MG63 (cell line): Measurements from ENCODE around the gene EPHB6. TPM values are rescaled to one million over a fixed set of nuclear protein-coding genes. Genes with fewer than 3 reads are reported as not detected.

Experiments used
- DNase-seq: peaks from one replicate; pipeline ENCODE4 v3.0.0-alpha.2; 2020
- H3K27me3 ChIP-seq: fragments of 250-450 bp; sonication (Bioruptor Pico); 2 replicates; pipeline ENCODE4 v1.5.1; 2020; ENCODE audit warnings: mild to moderate bottlenecking, moderate library complexity
- H3K36me3 ChIP-seq: fragments of 250-450 bp; sonication (Bioruptor Pico); 2 replicates; pipeline ENCODE4 v1.5.1; 2020; ENCODE audit warnings: mild to moderate bottlenecking, moderate library complexity
- H3K4me3 ChIP-seq: fragments of 250-450 bp; sonication (Bioruptor Pico); 2 replicates; pipeline ENCODE4 v1.5.1; 2020; ENCODE audit warnings: mild to moderate bottlenecking, moderate library complexity
- H3K9me3 ChIP-seq: fragments of 250-450 bp; sonication (Bioruptor Pico); 2 replicates; pipeline ENCODE4 v1.5.1; 2020; ENCODE audit warnings: mild to moderate bottlenecking, moderate library complexity
- total RNA-seq: library from RNA; depleted of rRNA; stranded (reverse); fragments of >200 nt; shearing (Covaris generic); gene quantifications from 2 replicates; pipeline ENCODE4 v1.2.3, GENCODE V29; 2014; ENCODE audit warnings: low replicate concordance

Gene EPHB6
- total RNA-seq, 1 experiment from 2014 or later = 3.6 TPM

GRCh38 chr7:142819530-142819929 lies 35.3 kb upstream of the EPHB6 start:
- peaks cover 5% of the 10 kb centered on the region; the same call in 1 of the 2 replicates for H3K27me3 ChIP-seq
- H3K36me3 ChIP-seq = no peaks in the 10 kb centered on the region
- H3K4me3 ChIP-seq = no peak overlapping the region
- DNase-seq = no peak
- no peaks in the 10 kb centered on the region; the same call in 1 of the 2 replicates for H3K9me3 ChIP-seq

GRCh38 chr7:142822714-142823113 lies 32.2 kb upstream of the EPHB6 start:
- no peak overlapping the region for H3K4me3 ChIP-seq
- peaks cover 5% of the 10 kb centered on the region; the same call in 1 of the 2 replicates for H3K27me3 ChIP-seq
- no peaks in the 10 kb centered on the region for H3K36me3 ChIP-seq
- H3K9me3 ChIP-seq = no peaks in the 10 kb centered on the region; the same call in 1 of the 2 replicates
- no peak for DNase-seq

DNA sequence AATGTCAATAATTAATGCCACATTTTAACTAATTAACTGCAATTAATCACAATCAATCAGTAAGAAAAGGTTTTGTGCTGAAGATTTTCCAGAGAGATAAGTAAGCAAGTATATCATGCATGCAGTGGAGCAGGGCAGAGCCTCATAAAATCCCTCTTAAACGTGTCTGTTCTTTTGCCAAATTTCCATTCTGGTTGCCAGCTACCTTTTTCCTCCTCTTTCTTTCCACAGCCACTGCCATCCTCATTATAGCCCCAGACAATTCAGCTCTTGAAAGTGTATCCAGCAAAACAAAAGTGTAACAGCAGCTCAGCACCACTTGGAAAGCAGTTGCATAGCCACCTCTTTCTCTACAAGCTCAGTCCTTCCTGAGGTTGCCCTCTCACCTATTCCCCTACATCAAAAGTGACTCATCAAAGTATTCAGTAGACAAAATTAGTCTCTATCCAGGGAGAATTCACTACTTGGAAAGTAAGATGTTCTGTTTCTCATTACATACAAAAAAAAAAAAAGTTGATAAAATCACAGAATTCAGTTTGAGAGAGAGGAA lies 26.9 kb upstream of the EPHB6 start:
- no peak overlapping the region for H3K4me3 ChIP-seq
- no peaks in the 10 kb centered on the region; the same call in 1 of the 2 replicates for H3K27me3 ChIP-seq
- H3K36me3 ChIP-seq = no peaks in the 10 kb centered on the region
- DNase-seq = no peak
- H3K9me3 ChIP-seq = no peaks in the 10 kb centered on the region; the same call in 1 of the 2 replicates

GRCh38 chr7:142832417-142832816 lies 22.5 kb upstream of the EPHB6 start:
- H3K36me3 ChIP-seq = no peaks in the 10 kb centered on the region
- no peak overlapping the region for H3K4me3 ChIP-seq
- no peaks in the 10 kb centered on the region for H3K27me3 ChIP-seq
- H3K9me3 ChIP-seq = no peaks in the 10 kb centered on the region
- DNase-seq = no peak

DNA sequence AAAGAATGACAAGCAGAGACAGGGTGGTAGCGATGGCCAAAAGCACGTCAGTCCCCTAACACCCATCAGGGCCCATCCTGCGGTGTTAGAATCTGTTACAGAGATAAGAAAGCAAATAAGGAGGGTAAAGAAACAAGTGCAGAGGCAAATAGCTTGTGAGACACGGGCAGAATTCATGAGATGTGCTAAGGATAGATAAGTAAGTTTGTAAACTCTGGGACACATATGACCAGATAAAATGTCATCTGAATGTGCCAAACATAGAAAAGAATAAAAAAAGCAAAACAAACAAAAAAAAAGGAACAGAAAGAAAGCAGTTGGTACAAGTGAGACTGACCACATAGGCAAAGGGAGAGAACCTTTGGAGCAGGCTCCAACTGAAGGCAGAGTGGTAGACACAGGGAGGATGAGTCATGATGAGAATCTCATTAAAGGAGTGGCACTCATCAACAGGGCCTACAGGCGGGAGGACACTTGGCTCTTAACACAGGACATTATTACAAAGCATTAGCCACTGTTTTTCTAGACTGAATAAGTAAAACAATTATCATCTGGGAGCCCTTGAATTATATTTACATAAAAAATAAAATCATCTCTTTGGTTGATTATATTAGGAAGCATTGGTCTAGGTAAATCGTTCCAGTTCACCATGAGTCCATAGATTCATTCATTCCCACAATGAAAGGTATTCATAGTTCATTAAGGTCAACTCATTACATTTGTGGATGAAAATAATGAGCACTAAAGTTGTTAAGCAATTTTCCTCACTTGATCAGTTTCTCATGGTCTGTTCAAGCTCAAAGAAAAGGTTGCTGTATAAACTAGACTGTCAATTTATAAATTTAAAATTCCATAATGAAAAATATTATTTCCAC lies 21.5 kb upstream of the EPHB6 start:
- Histone ChIP-seq H3K4me3 (no peak overlapping the region), H3K27me3 (no peaks in the 10 kb centered on the region), H3K9me3 (no peaks in the 10 kb centered on the region), H3K36me3 (no peaks in the 10 kb centered on the region)
- no peak for DNase-seq

- Histone ChIP-seq H3K27me3 (no peaks in the 10 kb centered on the region), H3K9me3 (no peaks in the 10 kb centered on the region), H3K4me3 (no peak overlapping the region), H3K36me3 (no peaks in the 10 kb centered on the region)
- DNase-seq = no peak
These were observed 19.4 kb upstream of the EPHB6 start for GRCh38 chr7:142835487-142835886.

DNA sequence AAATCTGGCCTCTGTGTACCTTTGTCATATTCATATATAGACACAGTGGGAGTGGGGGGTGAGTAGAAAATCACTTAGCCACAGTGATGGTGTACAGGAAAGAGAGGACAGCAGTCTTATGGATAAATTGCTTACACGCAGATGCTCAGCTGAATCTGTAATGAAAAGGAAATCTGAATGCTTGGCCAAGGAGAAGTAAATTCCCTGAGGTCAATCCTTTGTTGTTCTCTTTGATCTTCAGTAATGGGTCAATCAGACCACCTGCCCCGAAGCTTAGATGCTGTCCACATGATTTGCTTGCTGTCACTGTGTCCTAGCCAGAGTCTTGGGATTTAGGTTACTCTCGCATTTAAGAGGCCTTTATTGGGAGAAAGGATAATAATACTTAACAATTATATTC lies 18.4 kb upstream of the EPHB6 start:
- H3K36me3 ChIP-seq = no peaks in the 10 kb centered on the region
- H3K4me3 ChIP-seq = no peak overlapping the region
- H3K9me3 ChIP-seq = no peaks in the 10 kb centered on the region
- H3K27me3 ChIP-seq = no peaks in the 10 kb centered on the region
- no peak for DNase-seq

DNA sequence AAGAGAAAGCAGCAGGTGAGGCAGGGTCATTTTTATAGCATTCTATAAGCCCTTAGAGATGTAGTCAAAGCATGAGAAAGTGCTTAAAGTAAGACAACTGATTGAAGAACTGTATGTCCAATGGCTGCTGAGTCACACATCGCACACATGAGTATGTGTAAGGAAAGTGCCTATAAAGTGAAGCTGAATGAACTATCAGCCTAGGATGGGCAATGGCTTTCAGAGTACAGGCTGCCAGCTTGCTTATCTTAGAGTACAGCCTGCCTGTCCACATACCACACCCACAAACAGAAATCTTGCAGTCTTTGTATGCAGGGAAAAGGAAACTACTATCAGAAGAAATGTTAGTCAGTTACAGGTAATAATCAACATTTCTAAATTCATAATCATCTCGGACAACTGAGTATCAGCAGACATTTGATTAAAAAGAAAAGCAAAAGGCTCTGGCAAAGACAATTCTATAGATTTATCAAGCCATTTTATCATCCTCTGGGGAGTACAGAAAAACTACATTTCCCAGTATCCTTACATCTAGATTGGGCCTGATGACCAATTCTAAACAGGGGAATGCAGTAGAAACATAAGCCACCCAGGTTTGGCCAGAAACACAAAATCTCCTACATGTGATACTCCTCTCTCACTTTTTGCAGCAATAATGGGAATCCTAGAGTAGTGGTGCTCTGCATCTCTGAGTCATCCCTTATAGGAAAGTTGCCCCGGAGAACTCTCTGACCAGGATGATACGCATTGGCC lies 16.2 kb upstream of the EPHB6 start:
- no peaks in the 10 kb centered on the region for H3K36me3 ChIP-seq
- no peak overlapping the region for H3K4me3 ChIP-seq
- DNase-seq = no peak
- H3K9me3 ChIP-seq = no peaks in the 10 kb centered on the region
- no peaks in the 10 kb centered on the region for H3K27me3 ChIP-seq

GRCh38 chr7:142842251-142842766 lies 12.6 kb upstream of the EPHB6 start:
- DNase-seq = no peak
- Histone ChIP-seq H3K36me3 (no peaks in the 10 kb centered on the region), H3K9me3 (no peaks in the 10 kb centered on the region)

DNA sequence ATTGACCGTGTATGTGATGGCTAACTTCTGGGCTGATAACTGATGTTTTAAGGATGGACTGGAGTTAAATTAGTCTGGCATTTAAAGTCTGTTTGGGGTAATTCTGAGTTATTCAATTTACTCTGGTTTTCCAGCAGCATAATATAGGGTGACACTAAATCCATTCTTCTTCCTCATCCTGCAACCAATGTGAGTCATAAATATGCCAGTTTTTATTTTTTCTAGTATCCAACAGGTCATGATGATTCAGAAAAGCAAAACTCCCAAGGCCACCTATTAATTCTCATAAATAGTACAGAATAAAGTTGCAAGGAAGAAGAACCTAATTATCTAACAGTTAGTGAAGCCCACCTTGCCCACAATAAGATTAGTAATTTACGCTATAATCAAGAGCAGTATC lies 7.5 kb upstream of the EPHB6 start:
- Histone ChIP-seq H3K9me3 (no peaks in the 10 kb centered on the region), H3K27me3 (no peaks in the 10 kb centered on the region), H3K36me3 (no peaks in the 10 kb centered on the region), H3K4me3 (no peak overlapping the region)
- no peak for DNase-seq

More at GRCh38 chr7:142842251-142842766, 12.6 kb upstream of the EPHB6 start:
- Histone ChIP-seq H3K27me3 (no peaks in the 10 kb centered on the region), H3K4me3 (no peak overlapping the region)

- H3K36me3 ChIP-seq = no peaks in the 10 kb centered on the region
- DNase-seq = no peak
- no peaks in the 10 kb centered on the region for H3K9me3 ChIP-seq
- peaks cover 4% of the 10 kb centered on the region; the same call in 1 of the 2 replicates for H3K27me3 ChIP-seq
- no peak overlapping the region for H3K4me3 ChIP-seq
These were observed 3.6 kb upstream of the EPHB6 start for GRCh38 chr7:142851269-142851668.

DNA sequence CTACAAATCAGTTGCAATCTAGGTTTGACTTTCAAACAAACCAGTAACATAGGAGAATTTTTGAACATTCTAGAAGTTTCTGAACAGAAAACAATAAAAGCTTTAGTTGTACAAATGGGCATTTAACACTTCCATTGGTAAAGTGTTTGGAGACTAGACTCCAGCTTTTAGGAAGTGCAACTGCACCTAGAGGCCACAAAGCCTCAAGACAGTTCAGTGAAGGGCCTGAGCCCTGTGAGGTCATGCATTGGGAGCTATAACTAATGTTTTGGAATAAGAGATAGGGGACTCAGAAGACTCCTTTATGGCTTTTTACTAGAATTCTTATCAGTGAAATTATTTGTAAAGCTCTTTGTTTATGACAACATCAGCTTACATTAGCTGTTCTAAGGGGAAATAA lies 3.0 kb upstream of the EPHB6 start:
- Histone ChIP-seq H3K36me3 (no peaks in the 10 kb centered on the region), H3K4me3 (no peak overlapping the region), H3K9me3 (no peaks in the 10 kb centered on the region), H3K27me3 (peaks cover 4% of the 10 kb centered on the region; the same call in 1 of the 2 replicates)
- DNase-seq = no peak

DNA sequence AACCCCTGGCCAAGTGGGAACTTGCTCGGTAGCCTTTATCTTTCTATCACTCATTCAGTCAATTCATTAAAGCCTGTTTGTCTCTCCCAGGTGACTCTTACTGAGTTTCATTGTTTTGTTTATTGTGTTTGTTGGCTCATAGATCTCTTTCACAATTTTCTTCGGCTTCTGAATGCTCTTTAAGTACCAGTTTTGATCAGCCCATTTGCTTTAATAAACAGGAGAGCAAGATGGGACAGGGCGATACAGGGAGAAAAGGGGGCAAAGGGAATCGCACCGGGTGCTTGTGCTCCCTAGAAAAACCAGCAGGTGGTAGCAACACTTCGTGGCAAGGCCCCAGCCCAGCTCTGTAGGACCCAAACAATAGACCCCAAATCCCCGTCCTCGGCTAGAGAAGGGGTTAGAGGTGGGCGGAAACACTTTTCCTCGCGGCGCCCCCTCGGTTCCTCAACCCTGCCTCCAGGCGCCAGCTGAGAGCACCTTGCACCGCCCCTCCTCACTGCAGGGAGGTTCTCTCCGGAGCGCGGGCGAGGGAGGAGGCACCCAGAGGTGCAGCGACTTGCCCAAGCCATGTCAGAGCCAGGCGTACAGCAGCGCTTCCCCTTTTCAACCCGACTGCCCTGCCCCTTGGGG lies 1.0 kb upstream of the EPHB6 start:
- DNase-seq = peak; percentile 31
- Histone ChIP-seq H3K4me3 (peak overlapping the region; percentile 50), H3K9me3 (no peaks in the 10 kb centered on the region), H3K27me3 (peaks cover 4% of the 10 kb centered on the region; the same call in 1 of the 2 replicates), H3K36me3 (no peaks in the 10 kb centered on the region)

DNA sequence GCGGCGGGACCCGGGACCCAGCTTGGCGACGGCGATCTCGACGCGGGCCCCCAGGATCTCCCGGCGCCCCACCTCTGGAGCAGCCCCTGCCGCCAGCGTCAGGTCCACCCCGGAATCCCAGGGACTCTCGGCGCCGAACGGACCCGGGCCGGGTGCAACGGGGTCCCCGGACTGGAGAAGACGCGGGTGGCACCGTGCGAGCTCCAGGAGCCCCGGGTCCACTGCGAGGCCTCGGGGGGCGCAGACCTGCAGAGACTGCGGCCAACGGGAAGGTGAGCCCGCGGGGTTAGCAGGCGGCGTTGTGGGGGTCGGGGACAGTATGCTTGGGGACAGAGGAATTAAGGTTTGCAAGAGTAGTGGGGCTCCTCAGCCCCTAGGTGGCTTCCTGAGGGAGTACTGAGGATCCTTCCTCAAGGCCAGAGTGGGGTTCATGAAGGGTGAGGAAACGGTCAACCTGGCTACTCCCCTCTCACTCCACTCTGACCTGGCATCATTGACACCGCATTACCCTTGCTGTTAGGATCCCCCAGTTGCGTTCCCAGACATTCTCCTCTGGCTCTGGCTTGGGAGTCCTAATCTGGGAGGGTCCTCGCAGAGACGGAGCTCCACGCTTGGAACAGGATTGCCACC lies 353 bp downstream of the EPHB6 start:
- no peaks in the 10 kb centered on the region for H3K36me3 ChIP-seq
- no peaks in the 10 kb centered on the region for H3K9me3 ChIP-seq
- H3K27me3 ChIP-seq = peaks cover 4% of the 10 kb centered on the region; the same call in 1 of the 2 replicates
- H3K4me3 ChIP-seq = peak overlapping the region; percentile 50
- no peak for DNase-seq

GRCh38 chr7:142855756-142856564 lies 1.1 kb downstream of the EPHB6 start:
- no peak overlapping the region for H3K4me3 ChIP-seq
- H3K36me3 ChIP-seq = no peaks in the 10 kb centered on the region
- DNase-seq = peak; percentile 52
- peaks cover 4% of the 10 kb centered on the region; the same call in 1 of the 2 replicates for H3K27me3 ChIP-seq
- H3K9me3 ChIP-seq = no peaks in the 10 kb centered on the region
